ENCODE data around the gene HSD11B1. TPM values are rescaled to one million over a fixed set of nuclear protein-coding genes. Genes with fewer than 3 reads are reported as not detected.

Gene HSD11B1
- total RNA-seq, 1 experiment from 2014 or later, result 0.27 TPM

DNA sequence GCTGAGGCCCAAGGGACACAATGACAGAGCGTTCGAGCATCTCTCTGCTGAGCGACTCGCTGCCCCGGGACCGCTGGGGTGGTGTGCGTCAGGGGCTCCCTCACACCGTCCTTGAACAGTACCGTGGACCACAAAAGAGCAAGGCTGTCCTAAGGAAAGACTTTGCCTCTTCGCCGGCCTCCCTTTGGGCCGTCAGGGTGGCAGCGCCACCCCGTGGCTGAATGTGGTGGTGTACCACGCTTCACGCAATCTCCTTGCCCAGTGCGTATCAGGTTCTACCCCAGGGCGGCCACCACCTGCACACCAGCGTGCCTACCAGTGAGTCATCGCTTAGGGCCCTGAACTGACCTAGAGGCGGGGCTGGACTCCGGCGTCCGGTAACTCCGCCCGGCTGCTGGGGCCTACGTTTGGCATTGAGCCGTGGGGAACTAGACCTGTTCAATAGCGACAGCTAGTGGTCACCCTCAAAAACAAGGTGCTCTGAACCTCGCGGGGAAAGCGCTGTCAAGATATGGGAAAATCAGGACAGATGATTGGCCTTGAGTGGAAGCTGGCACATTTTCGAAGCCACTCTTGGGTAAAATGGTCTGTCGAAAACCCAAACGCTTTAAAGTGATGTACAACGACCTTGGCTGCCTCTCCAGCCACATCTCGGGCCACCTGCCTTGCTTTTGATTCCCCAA is 43.1 kb downstream of the HSD11B1 start:
- TF ChIP-seq FOSL1 (IDR thresholded peaks at IDR 0.05; ENCODE audit: low read depth) (peak; percentile 82), EZH2 (IDR thresholded peaks at IDR 0.05) (no peak), RAD21 (IDR thresholded peaks at IDR 0.05; ENCODE audit: low read depth) (peak; percentile 87), MAX (IDR thresholded peaks at IDR 0.05) (peak; percentile 94), JUND (IDR thresholded peaks at IDR 0.05) (peak; percentile 91), POLR2AphosphoS5 (IDR thresholded peaks at IDR 0.05; ENCODE audit: low read depth, low read length) (peak; percentile 49), CTCF (IDR thresholded peaks at IDR 0.05 in 2 of 3, conservative IDR thresholded peaks at IDR 0.05 in 1 of 3; ENCODE audit: borderline replicate concordance in 1 of 3, insufficient read depth in 1 of 3, low read depth in 2 of 3, low read length in 2 of 3) (peak; percentile 88 to 97 (median 94)), EZH2phosphoT487 (IDR thresholded peaks at IDR 0.05; ENCODE audit: borderline replicate concordance) (no peak), SRF (IDR thresholded peaks at IDR 0.05; ENCODE audit: low read depth) (no peak), SP1 (IDR thresholded peaks at IDR 0.05; ENCODE audit: low read depth) (peak; percentile 82), YY1 (IDR thresholded peaks at IDR 0.05; ENCODE audit: extremely low read depth, insufficient replicate concordance, low read depth, low read length) (peak; percentile 74), ZFX (IDR thresholded peaks at IDR 0.05) (no peak), CBX3 (IDR thresholded peaks at IDR 0.05; ENCODE audit: low read depth) (peak; percentile 93), ZNF274 (IDR thresholded peaks at IDR 0.05; ENCODE audit: low read depth, low read length) (no peak), CEBPB (IDR thresholded peaks at IDR 0.05; ENCODE audit: low read depth) (no peak; the same call in 1 of the 2 replicates)
- POLR2A ChIA-PET, result interaction anchor here (1.0 kb wide), 1 partner anchor 98 kb away, joined by 3 read pairs; no protein-coding TSS in a partner anchor
- CTCF ChIA-PET, result interaction anchor here (0.8 to 2.0 kb wide), 17 partner anchors 10 to 180 kb away, joined by 3 to 11 read pairs (median 4); partner anchors contain the start of genes CAMK1G and IRF6
- H3K36me3 ChIP-seq (ENCODE audit: control insufficient read depth in 1 of 2, insufficient read depth in 2 of 2, low read length in 2 of 2), result no peaks in the 10 kb centered on the region
- H3K79me2 ChIP-seq (ENCODE audit: insufficient read depth, low read length), result no peaks in the 10 kb centered on the region
- H3K27ac ChIP-seq (ENCODE audit: low read depth, low read length), result no peak overlapping the region
- H3K4me2 ChIP-seq (ENCODE audit: low read length), result peak overlapping the region; percentile 30
- H3K27me3 ChIP-seq (ENCODE audit: insufficient read depth, low read length), result no peaks in the 10 kb centered on the region
- no peak overlapping the region for H3K4me3 ChIP-seq (replicated peaks in 1 of 2; ENCODE audit: low read depth in 1 of 2, low read length in 2 of 2)
- H3K9me2 ChIP-seq (ENCODE audit: insufficient read depth), result no peaks in the 10 kb centered on the region
- H4K20me1 ChIP-seq (ENCODE audit: insufficient read depth), result no peaks in the 10 kb centered on the region
- H2AFZ ChIP-seq (ENCODE audit: low read depth, low read length, poor library complexity, severe bottlenecking), result peak overlapping the region; percentile 89
- peaks cover 0 to 14% of the 10 kb centered on the region in 2 experiments; a peak in 2 of 4 replicates for H3K4me1 ChIP-seq (ENCODE audit: control insufficient read depth in 1 of 2, insufficient read depth in 2 of 2, low read length in 2 of 2)
- ATAC-seq (peak; percentile 100), DNase-seq (ENCODE audit: low read depth, low spot score) (peak; percentile 98)
- RAD21 ChIA-PET (ENCODE audit: low non-redundant PET in 1 of 2, low total read pairs in 2 of 2, uncharacterized antibody in 2 of 2, unreplicated experiment in 2 of 2), result interaction anchor here in 1 of 2 experiments (0.7 kb wide), 1 partner anchor 171 kb away, joined by 3 read pairs; no protein-coding TSS in a partner anchor
- intact Hi-C loops (cut with micrococcal nuclease), result loop anchor here (1.0 to 2.0 kb wide), 6 partner anchors 37 to 179 kb away; partner anchors contain the start of gene C1orf74
- H3K9me3 ChIP-seq (ENCODE audit: control insufficient read depth in 1 of 2, insufficient read depth in 1 of 2, low read depth in 1 of 2, low read length in 2 of 2), result no peaks in the 10 kb centered on the region
- BruUV-seq (replicated peaks), result no TSS peak
- H3K9ac ChIP-seq (ENCODE audit: low read length), result no peak overlapping the region
